ENCODE measurements around the gene MATN1. TPM values are rescaled to one million over a fixed set of nuclear protein-coding genes. Genes with fewer than 3 reads are reported as not detected.

The MATN1 gene
- total RNA-seq, 2 experiments from 2014 or later = 0.32 TPM; not detected in 1

DNA sequence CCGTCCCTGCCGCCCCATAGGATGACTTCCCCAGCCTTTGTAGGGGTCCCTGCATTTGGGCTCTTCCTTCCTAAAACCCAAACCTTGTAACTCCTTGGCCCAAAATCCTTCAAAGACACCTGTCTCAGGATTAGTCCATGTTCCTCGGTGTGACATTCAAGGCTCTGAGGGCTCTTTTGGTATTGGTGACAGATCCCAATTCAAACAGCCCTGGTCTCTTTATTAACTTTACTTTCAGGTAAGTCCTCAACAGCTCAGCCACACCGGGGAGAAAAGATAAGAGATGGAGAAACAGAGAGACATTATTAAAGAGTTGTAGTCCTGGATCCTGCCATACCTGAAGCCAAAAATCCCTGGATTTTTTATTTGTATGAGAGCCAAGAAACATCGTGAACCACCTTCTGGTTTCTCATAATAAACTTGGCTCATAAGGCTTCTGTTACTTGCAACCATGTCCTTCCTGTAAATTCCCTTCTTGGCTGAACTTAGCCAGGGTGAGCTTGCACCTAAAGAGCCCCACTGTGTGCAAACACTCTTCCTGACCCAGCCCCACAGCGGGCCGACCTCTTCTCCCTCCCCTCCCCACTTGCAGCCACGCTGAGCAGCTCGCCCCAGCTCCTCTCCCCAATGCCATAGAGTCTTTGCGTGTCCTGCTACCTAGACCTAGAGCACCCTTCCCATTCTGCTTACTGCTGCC is 7.9 kb upstream of the MATN1 start:
- peaks cover 24% of the 10 kb centered on the region for H3K36me3 Mint-ChIP-seq
- DNase-seq (no peak), ATAC-seq (no peak)
- no peaks in the 10 kb centered on the region for H3K9me3 Mint-ChIP-seq (ENCODE audit: low read depth)
- no peaks in the 10 kb centered on the region for H3K27me3 Mint-ChIP-seq
- H3K4me3 Mint-ChIP-seq = no peak overlapping the region
- CTCF ChIA-PET = interaction anchor here (1.3 to 19.3 kb wide), 3 partner anchors 10 to 50 kb away, joined by 5 to 759 read pairs (median 55); no protein-coding TSS in a partner anchor
- H3K4me1 Mint-ChIP-seq = peaks cover 10% of the 10 kb centered on the region
- H3K27ac Mint-ChIP-seq = no peak overlapping the region

DNA sequence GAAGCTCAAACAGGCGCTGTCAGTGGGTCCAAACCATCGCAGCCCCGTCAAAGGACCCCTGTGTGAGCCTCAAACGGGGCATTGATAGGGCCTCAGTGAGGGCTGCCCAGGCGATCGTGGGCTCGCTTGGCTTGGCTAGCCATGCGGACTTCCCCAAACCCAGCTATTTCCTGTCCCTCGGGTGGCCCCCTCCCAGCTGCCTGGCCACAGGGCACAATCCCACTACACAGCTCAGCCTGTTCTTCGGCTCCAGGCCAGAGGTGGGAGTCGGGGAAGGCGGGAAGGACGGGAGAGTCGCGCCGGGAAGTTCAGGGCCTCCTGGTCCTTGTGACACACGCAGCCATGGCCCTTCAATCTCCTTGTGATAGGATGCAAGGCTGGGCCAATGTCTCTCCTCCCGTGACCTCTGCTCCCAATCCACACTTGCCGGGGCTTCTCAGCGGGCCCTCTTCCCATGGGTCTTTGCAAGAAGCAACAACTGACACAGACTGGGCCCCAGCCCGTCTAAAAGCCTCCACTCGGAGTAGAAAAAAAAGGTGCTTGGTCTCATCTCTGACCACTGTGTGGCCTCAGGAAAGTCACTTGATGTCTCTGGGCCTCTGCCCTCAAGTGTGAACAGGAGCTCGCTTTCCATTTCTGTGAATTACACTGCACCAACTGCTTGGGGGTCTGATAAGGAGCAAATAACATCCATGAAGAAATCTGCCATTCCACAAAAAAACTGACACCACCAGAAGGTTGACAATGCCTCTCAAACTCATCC is 7.1 kb upstream of the MATN1 start:
- Mint-ChIP-seq H3K9me3 (ENCODE audit: low read depth) (no peaks in the 10 kb centered on the region), H3K4me1 (peaks cover 8% of the 10 kb centered on the region), H3K27me3 (no peaks in the 10 kb centered on the region), H3K4me3 (no peak overlapping the region), H3K27ac (no peak overlapping the region), H3K36me3 (peaks cover 18% of the 10 kb centered on the region)
- CTCF ChIA-PET = interaction anchor here (1.5 to 19.3 kb wide), 3 partner anchors 11 to 51 kb away, joined by 8 to 759 read pairs (median 55); no protein-coding TSS in a partner anchor
- ATAC-seq (no peak), DNase-seq (no peak)

DNA sequence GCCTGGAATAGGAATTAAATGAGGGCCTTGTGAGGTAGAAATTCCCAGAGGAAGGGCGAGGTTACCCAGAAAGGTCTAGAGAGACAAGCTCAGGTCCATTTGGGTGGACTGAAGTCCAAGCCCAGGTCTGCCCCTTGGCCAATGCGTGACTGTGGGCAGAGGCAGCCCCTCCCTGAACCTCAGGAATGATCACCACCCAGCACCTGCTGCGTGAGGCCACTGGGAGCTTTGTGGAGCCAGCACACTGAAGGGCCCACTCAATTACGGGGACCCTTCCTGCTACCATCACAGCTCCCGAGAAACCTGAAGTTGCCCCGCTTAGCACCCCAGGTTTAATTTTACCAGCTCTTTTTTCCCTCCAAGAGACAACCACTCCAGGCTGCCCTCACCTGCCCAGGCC is 6.5 kb upstream of the MATN1 start:
- Mint-ChIP-seq H3K27ac (no peak overlapping the region), H3K27me3 (no peaks in the 10 kb centered on the region), H3K4me1 (peaks cover 7% of the 10 kb centered on the region), H3K4me3 (no peak overlapping the region), H3K9me3 (ENCODE audit: low read depth) (no peaks in the 10 kb centered on the region), H3K36me3 (peaks cover 12% of the 10 kb centered on the region)
- DNase-seq = no peak
- CTCF ChIA-PET = interaction anchor here (1.5 to 19.3 kb wide), 3 partner anchors 10 to 52 kb away, joined by 8 to 759 read pairs (median 55); no protein-coding TSS in a partner anchor
- ATAC-seq = no peak

DNA sequence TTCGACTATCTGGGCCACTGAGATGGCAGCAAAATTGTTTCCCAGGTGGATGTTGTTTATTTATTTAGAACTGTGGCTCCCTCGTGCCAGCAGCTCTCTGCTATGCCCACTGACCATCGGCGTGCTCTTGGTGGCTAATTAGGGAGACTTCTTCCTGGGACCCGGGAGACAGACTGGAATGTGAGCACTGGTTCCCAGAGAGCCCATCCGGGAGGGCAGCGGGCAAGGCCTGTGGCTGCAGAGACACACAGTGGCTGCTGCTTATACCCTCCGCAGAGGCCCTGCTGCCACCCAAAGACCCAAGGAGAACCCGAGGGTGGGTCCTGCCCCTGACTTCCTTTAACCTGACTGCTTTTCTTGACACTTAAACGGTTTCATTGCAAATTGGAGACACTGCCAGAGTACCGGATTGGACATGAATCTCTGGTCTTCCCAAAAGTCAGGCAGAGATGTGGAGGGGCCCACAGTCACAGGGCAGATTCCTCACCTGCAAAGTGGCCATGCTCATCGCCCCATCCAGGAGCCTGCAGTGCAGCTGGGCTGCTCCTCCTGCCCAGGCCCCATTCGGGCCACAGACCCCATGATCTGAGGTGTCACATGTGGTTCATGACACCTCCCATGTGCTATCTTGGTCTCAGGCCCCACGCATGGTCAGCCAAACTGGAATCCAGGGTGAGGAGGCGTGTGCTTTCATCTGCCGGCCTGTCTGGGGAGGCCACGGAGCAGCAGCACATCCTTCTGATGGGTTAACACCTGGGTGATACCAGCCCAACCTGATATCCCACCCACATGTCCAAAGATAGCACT is 5.7 kb upstream of the MATN1 start:
- Mint-ChIP-seq H3K27me3 (no peaks in the 10 kb centered on the region), H3K36me3 (peaks cover 7% of the 10 kb centered on the region), H3K4me3 (no peak overlapping the region), H3K9me3 (ENCODE audit: low read depth) (no peaks in the 10 kb centered on the region), H3K4me1 (peaks cover 4% of the 10 kb centered on the region), H3K27ac (no peak overlapping the region)
- ATAC-seq = no peak
- CTCF ChIA-PET = interaction anchor here (1.5 to 19.3 kb wide), 4 partner anchors 9 to 72 kb away, joined by 8 to 759 read pairs (median 32); no protein-coding TSS in a partner anchor
- DNase-seq = no peak

DNA sequence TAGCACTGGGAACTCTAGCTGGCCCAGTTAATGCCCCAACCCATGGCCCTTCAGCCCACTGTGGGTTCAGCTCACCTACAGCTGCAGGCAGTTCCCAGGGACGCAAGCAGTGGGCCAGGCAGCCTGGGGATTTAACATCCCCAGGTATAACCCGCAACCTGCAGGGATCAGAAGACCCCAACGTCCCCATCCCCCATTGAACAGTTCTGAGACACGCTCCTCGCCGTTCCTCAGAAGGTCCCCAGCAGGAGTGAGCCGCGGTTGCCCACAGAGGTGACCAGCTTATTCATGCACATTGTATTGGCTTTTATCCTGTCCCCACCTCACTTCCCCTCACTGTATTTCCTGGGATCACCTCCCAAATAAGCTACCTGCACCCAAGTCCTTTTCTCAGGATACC is 5.0 kb upstream of the MATN1 start:
- CTCF ChIA-PET = interaction anchor here (1.1 to 19.3 kb wide), 4 partner anchors 8 to 73 kb away, joined by 4 to 759 read pairs (median 32); no protein-coding TSS in a partner anchor

DNA sequence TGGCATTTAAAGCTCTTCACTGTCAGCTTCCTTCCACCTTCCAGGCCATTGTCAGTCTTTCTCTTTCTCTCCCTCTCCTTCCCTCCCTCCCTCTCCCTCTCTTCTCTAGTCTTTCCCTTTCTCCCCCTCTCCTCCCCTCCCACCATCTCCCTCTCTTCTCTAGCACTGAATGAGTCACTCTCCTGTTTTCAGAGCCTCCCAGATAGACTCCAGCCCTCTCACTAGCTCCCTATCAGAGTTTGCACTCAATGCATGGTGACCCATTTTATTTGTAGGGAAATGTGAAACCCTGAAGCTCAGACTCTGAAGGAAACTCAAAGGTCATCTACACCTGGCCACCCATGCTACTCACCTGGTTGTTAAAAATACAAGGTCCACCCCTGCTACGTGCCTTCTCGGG is 4.4 kb upstream of the MATN1 start:
- Mint-ChIP-seq H3K4me1 (peaks cover 5% of the 10 kb centered on the region), H3K36me3 (peaks cover 2% of the 10 kb centered on the region), H3K27ac (no peak overlapping the region), H3K9me3 (ENCODE audit: low read depth) (no peaks in the 10 kb centered on the region), H3K4me3 (no peak overlapping the region), H3K27me3 (no peaks in the 10 kb centered on the region)
- CTCF ChIA-PET = interaction anchor here (1.1 to 19.3 kb wide), 5 partner anchors 8 to 74 kb away, joined by 4 to 759 read pairs (median 8); no protein-coding TSS in a partner anchor
- no peak for ATAC-seq
- no peak for DNase-seq

More for the DNA sequence above, 5.0 kb upstream of the MATN1 start:
- ATAC-seq (no peak), DNase-seq (no peak)
- Mint-ChIP-seq H3K36me3 (peaks cover 5% of the 10 kb centered on the region), H3K4me1 (peaks cover 7% of the 10 kb centered on the region), H3K4me3 (no peak overlapping the region), H3K27me3 (no peaks in the 10 kb centered on the region), H3K27ac (no peak overlapping the region), H3K9me3 (ENCODE audit: low read depth) (no peaks in the 10 kb centered on the region)

DNA sequence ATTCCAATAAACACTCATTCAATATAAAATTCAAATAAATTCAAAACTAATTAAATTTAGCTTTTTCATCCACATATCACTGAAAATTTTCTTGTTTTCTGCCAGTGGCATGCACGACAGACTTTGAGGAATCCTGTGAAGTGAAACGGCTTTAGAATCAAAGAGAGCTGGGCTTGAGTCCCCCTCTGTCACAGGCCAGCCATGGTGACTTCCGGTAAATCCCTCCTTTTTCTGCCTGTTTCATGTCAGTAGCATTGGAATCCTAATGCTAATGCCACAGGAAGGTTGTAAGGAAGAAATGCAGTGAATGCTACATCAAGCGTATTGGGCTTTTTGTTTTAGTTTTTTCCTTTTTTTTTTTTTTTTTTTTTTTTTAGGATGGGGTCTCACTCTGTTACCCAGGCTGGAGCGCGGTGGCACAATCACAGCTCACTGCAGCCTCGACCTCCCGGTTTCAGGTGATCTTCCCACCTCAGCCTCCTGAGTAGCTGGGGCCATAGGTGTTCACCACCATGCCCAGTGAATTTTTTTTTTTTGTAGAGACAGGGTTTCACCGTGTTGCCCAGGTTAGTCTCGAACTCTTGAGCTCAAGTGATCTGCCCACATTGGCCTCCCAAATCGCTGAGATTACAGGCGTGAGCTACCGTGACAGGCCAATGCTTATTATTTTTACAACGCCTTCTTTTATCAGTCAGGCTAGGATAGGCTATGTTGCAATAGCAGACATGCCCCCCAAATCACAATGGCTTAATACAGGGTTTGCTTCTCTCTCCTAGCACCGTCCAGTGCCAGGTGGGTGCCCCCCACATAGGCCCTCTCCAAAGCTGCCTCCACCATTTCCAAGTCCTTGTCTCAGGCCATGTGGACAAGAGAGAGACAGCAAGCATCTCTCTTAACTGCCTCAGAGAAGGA is 3.6 kb upstream of the MATN1 start:
- Mint-ChIP-seq H3K4me1 (peaks cover 4% of the 10 kb centered on the region), H3K9me3 (ENCODE audit: low read depth) (no peaks in the 10 kb centered on the region), H3K36me3 (no peaks in the 10 kb centered on the region), H3K27ac (no peak overlapping the region), H3K27me3 (no peaks in the 10 kb centered on the region), H3K4me3 (no peak overlapping the region)
- DNase-seq (no peak), ATAC-seq (no peak)
- CTCF ChIA-PET = interaction anchor here (1.1 to 19.3 kb wide), 5 partner anchors 7 to 75 kb away, joined by 4 to 759 read pairs (median 8); no protein-coding TSS in a partner anchor

DNA sequence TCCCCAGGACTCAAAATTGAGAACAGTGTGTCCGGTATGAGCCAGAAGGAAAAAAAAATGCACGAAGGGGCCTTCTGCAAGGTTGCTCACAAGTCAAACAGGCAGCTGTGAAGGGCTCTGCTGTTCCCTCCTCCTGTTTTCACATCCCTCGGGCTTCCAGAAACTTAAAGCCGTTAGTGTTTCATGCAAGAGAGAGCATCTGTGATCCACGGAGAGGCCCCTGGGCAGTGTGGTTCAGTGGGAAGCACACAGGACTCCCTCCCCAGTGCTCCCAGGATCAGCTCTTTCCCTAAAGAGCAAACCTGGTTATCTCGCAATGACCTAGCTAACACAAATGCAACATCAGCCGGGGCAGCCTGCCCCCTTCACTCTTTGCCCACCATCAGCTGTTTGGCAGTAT is 2.9 kb upstream of the MATN1 start:
- H3K4me1 Mint-ChIP-seq = peaks cover 4% of the 10 kb centered on the region
- no peak overlapping the region for H3K27ac Mint-ChIP-seq
- H3K9me3 Mint-ChIP-seq (ENCODE audit: low read depth) = no peaks in the 10 kb centered on the region
- DNase-seq = no peak
- no peaks in the 10 kb centered on the region for H3K36me3 Mint-ChIP-seq
- no peak overlapping the region for H3K4me3 Mint-ChIP-seq
- H3K27me3 Mint-ChIP-seq = no peaks in the 10 kb centered on the region
- CTCF ChIA-PET = interaction anchor here (1.7 to 19.3 kb wide), 2 partner anchors 22 to 55 kb away, joined by 4 to 759 read pairs; no protein-coding TSS in a partner anchor
- ATAC-seq = no peak

DNA sequence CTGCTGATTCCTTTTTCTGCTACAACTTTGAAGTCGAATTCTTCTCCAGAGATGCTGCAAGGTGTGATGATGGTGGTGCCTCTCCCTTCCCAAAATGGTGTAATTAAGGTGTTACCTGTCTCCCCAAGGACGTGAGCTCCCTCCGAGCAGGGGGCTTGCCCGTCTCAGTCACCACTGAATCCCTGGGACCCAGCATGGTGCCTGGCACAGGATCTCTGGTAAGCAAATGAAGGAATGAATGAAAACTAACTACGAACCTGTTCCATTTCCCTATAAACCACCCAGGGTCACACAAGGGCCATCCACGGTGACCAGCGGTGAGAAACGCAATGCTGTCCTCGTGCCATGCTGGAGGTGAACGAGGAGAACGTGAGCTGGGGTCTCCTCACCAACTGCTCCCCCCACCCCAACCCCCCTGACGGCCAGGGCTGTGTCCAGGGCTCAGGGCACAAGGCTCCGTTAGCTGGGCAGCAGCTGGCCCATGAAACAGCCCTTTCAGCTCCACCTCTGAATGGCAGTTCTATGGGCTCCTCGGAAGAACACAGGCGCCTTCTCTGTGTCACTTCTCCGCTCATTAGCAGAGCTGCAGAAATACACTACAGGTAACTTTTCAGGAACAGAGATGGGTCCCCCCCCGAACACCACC is 2.2 kb upstream of the MATN1 start:
- H3K27ac Mint-ChIP-seq = no peak overlapping the region

DNA sequence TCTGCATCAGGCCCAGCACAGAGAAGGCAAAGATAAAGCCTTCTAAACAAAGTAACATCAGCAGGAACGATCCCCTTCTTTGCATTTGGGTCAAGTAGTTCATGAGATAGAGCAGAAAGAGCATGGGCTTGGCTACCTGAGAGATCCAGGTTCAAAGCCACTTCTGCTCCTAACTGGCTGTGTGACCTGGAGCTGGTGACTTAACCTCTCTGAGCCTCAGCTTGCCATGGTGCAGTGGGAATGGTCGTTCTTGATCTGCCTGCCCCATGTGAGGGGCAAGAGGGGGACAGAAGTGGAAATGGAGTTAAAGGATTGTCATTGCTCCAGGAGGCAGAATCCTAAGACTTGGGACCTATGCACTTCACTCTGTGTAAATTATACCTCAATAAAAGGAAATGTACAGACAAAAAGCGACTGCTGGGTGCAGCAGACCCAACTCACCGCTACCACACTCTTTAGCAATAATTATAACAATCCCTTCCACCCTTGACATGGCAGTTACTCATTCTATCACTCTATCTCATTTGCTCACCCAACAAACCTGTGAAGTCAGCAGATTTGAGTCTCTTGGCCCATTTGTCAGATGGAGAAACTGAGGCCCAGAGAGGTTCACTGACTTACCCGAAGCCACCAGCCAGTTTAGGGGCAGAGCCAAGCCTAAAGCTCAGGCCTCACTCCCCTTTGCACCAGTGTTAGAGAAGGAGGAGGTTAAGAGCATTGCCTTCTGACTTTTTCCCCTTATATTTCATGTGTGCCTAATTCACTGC is 1.5 kb upstream of the MATN1 start:
- no peak overlapping the region for H3K4me3 Mint-ChIP-seq
- no peak for ATAC-seq
- CTCF ChIA-PET = interaction anchor here (0.6 to 19.3 kb wide), 9 partner anchors 17 to 77 kb away, joined by 3 to 759 read pairs (median 3); partner anchors contain the start of gene LAPTM5
- no peak overlapping the region for H3K27ac Mint-ChIP-seq
- H3K27me3 Mint-ChIP-seq = no peaks in the 10 kb centered on the region
- no peaks in the 10 kb centered on the region for H3K9me3 Mint-ChIP-seq (ENCODE audit: low read depth)
- peaks cover 7% of the 10 kb centered on the region for H3K4me1 Mint-ChIP-seq
- H3K36me3 Mint-ChIP-seq = no peaks in the 10 kb centered on the region
- no peak for DNase-seq

More for the DNA sequence above, 2.2 kb upstream of the MATN1 start:
- no peaks in the 10 kb centered on the region for H3K36me3 Mint-ChIP-seq
- DNase-seq (no peak), ATAC-seq (no peak)
- no peak overlapping the region for H3K4me3 Mint-ChIP-seq
- CTCF ChIA-PET = interaction anchor here (0.6 to 19.3 kb wide), 5 partner anchors 23 to 76 kb away, joined by 3 to 759 read pairs (median 3); no protein-coding TSS in a partner anchor
- H3K27me3 Mint-ChIP-seq = no peaks in the 10 kb centered on the region
- H3K9me3 Mint-ChIP-seq (ENCODE audit: low read depth) = no peaks in the 10 kb centered on the region
- H3K4me1 Mint-ChIP-seq = peaks cover 4% of the 10 kb centered on the region

DNA sequence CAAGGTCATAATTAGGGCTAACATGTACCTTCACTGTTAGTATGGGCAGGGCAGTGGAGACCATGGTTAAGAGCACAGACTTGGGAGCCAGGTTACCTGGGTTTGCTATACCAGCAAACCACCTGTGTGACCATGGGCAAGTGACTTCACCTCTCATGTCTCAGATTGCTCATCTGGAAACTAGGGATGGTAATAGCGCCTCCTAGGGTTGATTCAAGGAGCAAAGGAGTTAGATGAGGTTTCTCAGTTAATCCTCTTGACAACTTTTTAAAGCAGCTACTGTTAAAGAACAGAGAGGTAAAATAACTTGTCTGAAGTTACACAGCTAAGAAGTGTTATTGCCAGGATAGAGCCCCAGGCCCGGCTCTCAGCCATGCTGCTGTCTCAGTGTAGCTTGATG is 790 bp upstream of the MATN1 start:
- ATAC-seq = no peak
- Mint-ChIP-seq H3K36me3 (no peaks in the 10 kb centered on the region), H3K27me3 (no peaks in the 10 kb centered on the region), H3K27ac (no peak overlapping the region), H3K9me3 (ENCODE audit: low read depth) (no peaks in the 10 kb centered on the region), H3K4me3 (no peak overlapping the region), H3K4me1 (peaks cover 12% of the 10 kb centered on the region)
- CTCF ChIA-PET = interaction anchor here (0.7 to 19.3 kb wide), 6 partner anchors 17 to 237 kb away, joined by 3 to 759 read pairs (median 3); partner anchors contain the start of gene LAPTM5
- DNase-seq = no peak
